GM19467 (cell line): Measurements from ENCODE around the gene LCT.
"Not testable (repeated sequence)": the region's sequence is repeated elsewhere in the genome, so short reads cannot be mapped to it uniquely, and the experiment has no call there.

Experiments used
- ATAC-seq: cut with Tn5 transposase; IDR thresholded peaks from one replicate; pipeline ENCODE4 v1.9.1; 2021; ENCODE audit warnings: mild to moderate bottlenecking, moderate library complexity; ENCODE audit not compliant: unreplicated experiment

Gene LCT

GRCh38 chr2:135836596-135837270 is at the start of gene LCT:
TSS of gene LCT (minus strand) at chr2:135837184. CDS start at chr2:135837169, 15 bp downstream.
- ATAC-seq = no peak

- no peak for ATAC-seq
Measured at GRCh38 chr2:135885709-135886108, 48.7 kb upstream of the LCT start.

DNA sequence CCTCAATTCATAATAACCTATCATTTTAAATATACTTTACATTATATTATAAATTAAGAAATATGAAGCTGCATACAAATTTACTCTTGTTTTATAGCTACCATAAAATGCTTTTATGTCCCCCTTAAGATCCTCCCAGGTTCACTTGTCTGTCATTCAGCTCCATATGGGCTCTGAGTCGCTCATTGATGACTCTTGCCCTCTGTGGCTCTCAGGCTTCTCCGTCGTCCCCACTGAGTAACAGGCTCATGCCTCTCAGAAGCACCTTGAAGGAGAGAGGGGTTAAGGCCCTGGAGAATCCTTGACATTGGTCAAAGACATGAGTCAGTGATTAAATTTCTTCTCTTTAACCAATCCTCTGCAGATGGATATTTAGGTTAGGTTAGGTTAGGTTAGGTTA is 45.4 kb upstream of the LCT start:
- no peak for ATAC-seq

GRCh38 chr2:135876770-135877169 is 39.8 kb upstream of the LCT start:
- not testable (repeated sequence) for ATAC-seq

DNA sequence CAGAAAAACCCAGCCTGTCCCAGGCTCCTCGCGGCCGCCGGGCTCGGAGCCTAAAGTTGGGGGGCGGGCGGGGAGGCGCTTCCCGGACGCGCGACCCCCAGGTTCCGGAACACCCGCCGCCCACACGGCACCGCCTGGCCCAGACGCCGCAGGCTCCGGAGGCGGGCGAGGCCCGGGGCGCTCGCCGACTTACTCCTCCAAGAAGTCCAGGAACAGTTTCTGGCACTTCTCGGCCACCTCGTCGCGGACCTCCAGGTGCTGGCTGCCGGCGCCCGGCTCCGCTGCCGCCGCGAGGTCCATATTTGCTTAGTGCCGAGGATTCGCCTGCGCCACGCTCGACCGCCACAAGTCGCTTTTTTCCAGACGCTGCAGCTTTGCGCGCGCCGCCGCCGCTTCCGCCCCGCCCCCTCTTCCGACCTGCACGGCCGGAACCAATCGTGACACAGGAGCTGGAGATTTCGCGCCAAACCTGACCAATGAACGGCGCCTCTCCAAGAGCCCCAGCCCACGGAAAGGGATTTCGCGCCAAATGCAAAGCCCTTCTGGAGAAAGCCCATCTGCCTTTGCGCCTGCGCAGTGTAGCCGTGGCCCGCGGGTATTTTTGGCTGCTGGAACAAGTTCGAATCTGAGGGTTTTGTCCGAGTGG is 39.2 kb upstream of the LCT start, which contains the start of gene MCM6:
TSS of gene MCM6 (minus strand) at position 378 of the 646 bp plus-strand sequence. CDS start at position 300, 78 bp downstream.
- ATAC-seq = peak; percentile 85

- ATAC-seq = peak; percentile 57
Measured at GRCh38 chr2:135875491-135876065, 38.6 kb upstream of the LCT start.

GRCh38 chr2:135874777-135875365 is 37.9 kb upstream of the LCT start:
- ATAC-seq = no peak

GRCh38 chr2:135870571-135870970 is 33.6 kb upstream of the LCT start:
- ATAC-seq = no peak

- no peak for ATAC-seq
Measured at GRCh38 chr2:135863233-135863632, 26.2 kb upstream of the LCT start.

DNA sequence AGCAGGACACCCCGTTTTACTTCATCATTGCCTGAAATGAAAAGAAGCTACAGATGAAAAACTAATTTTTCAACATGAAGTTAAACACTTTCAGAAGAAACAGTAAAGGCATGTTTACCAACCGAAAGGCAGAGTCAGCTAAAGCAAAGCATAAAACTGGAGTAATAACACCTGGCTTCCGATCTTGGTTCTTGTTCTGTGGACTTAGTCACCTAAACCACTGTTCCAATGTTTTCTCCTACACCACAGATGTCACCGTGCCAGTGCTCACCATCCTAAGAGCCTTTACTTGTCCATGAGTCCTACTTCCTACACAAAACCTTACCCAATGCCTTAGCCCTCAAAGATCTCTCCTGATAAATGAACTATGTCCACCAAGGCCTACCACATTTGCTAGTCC is 25.7 kb upstream of the LCT start:
- ATAC-seq = no peak

DNA sequence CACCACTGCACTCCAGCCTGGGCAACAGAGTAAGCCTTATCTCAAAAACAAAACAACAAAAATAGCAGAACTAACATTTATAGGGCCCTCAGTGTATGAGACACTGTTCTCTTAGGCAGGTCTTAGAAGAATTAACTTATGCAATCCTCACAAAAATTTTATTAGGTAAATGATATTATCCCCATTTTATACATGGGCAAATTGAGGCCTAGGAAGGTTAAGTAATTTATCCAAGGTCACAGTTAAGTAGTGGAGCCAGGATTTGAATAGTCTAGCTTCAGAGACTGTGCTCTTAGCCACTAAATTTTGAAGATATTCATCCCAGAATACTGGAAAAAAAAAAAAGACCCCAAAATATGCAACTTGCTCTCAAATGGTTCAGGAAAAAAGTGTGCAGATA is 16.4 kb upstream of the LCT start:
- ATAC-seq = no peak

DNA sequence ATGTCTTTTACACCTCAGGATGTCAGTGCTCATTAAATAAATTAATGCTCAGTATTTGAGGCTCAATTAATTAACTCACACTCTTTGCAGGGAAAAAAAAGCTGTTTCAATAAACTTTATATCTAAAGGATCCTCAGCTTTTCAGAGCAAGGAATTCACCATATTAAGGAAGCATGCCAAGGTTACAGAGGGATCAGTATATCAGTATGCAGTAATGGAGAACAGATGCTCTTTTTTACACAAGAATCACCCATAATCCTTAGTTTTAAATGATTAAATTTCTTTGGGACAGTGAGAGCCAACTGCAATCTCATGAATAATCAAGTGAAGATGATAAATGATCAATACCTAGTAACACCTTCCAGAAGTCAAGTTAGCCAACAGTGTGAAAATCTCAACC is 14.9 kb upstream of the LCT start:
- ATAC-seq = no peak

- ATAC-seq = no peak
Measured at GRCh38 chr2:135850892-135851668, 14.1 kb upstream of the LCT start.

- no peak for ATAC-seq
Measured at GRCh38 chr2:135849087-135849486, 12.1 kb upstream of the LCT start.

GRCh38 chr2:135845997-135846396 is 9.0 kb upstream of the LCT start:
- ATAC-seq = no peak

DNA sequence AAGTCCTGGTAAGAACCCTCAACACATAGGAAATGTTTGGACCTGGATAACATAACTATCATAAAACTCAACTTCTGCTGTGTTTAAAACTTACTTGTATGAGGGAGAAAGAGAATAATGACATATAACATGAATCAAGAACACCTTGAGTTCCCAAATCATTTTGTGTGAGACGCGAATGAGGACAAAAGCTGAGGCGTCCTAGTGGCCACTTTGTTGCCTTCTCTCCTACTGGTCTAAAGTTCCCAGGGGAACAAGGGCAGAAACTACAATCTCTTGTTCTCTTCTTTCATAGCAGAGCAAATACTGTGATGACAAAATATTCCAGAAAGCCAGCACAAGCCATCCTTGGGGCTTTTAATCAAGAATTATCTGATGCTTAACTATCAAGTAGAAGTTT is 8.3 kb upstream of the LCT start:
- no peak for ATAC-seq

- ATAC-seq = no peak
Measured at GRCh38 chr2:135844301-135844895, 7.4 kb upstream of the LCT start.

- no peak for ATAC-seq
Measured at GRCh38 chr2:135843671-135844070, 6.7 kb upstream of the LCT start.

- no peak for ATAC-seq
Measured at GRCh38 chr2:135840601-135841000, 3.6 kb upstream of the LCT start.

DNA sequence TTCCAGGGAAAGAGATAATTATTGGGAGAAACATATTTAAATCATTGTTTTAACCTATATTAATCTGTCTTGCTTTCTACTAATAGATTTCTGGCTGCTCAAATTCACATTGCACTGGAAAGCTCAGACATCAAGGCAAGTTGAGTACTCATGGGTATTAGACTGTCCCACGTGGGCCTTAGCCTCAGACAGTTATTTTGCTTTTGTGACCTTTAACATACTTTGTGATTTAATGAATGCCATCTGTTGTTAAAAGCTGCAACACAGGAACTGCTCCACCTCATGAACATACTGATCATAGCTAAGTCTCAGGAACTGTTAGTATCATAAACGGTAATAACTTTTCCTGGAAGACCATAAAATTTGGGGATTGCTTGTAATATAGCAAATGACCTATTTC is 2.7 kb upstream of the LCT start:
- ATAC-seq = no peak

GRCh38 chr2:135838502-135838901 is 1.5 kb upstream of the LCT start:
- no peak for ATAC-seq
